OCI-LY1 (cell line): ENCODE measurements around the gene COA6.

Experiments used
- H2AFZ ChIP-seq: fragments of 200-600 bp; sonication (generic), shearing (Covaris generic); 2 replicates; pipeline ENCODE4 v1.6.0; 2014; ENCODE audit warnings: antibody characterized with exemption, mild to moderate bottlenecking, low read length
- H3F3A ChIP-seq: fragments of 200-600 bp; sonication (generic), shearing (Covaris generic); 2 replicates; pipeline ENCODE4 v1.6.0; 2014; ENCODE audit warnings: mild to moderate bottlenecking, antibody characterized with exemption, low read length, moderate library complexity; ENCODE audit not compliant: insufficient read depth
- H3K27ac ChIP-seq: fragments of 200-600 bp; sonication (generic); 2 replicates; pipeline ENCODE4 v1.5.1; 2014; ENCODE audit warnings: low read length, mixed run types, mild to moderate bottlenecking, low read depth; ENCODE audit not compliant: poor library complexity, severe bottlenecking
- H3K27me3 ChIP-seq: fragments of 200-600 bp; sonication (generic); 2 replicates; pipeline ENCODE4 v1.6.0; 2014; ENCODE audit warnings: antibody characterized with exemption, mild to moderate bottlenecking, low read length, moderate library complexity; ENCODE audit not compliant: insufficient read depth
- H3K36me3 ChIP-seq: fragments of 200-600 bp; sonication (generic); 2 replicates; pipeline ENCODE4 v1.6.1; 2014; ENCODE audit warnings: mild to moderate bottlenecking, antibody characterized with exemption, low read length, moderate library complexity, mixed read lengths; ENCODE audit not compliant: insufficient read depth
- H3K4me1 ChIP-seq: fragments of 200-600 bp; sonication (generic); 2 replicates; pipeline ENCODE4 v1.5.1; 2014; ENCODE audit warnings: mild to moderate bottlenecking, low read length, moderate library complexity; ENCODE audit not compliant: insufficient read depth, severe bottlenecking
- H3K4me2 ChIP-seq: fragments of 200-600 bp; sonication (generic), shearing (Covaris generic); 2 replicates; pipeline ENCODE4 v1.6.1; 2014; ENCODE audit warnings: low read length
- H3K4me3 ChIP-seq: fragments of 200-600 bp; sonication (generic); 2 replicates; pipeline ENCODE4 v1.5.1; 2014; ENCODE audit warnings: low read length, low read depth, mild to moderate bottlenecking, mixed read lengths; ENCODE audit not compliant: poor library complexity, severe bottlenecking
- H3K79me2 ChIP-seq: fragments of 200-600 bp; shearing (Covaris generic); 2 replicates; pipeline ENCODE4 v1.6.1; 2016; ENCODE audit warnings: mixed run types, low read length, mixed read lengths; ENCODE audit not compliant: insufficient read depth
- H3K9ac ChIP-seq: fragments of 200-600 bp; sonication (generic), shearing (Covaris generic); 2 replicates; pipeline ENCODE4 v1.6.1; 2014; ENCODE audit warnings: mild to moderate bottlenecking, low read length, mixed read lengths
- H3K9me2 ChIP-seq: fragments of 200-600 bp; sonication (generic), shearing (Covaris generic); 2 replicates; pipeline ENCODE4 v1.6.1; 2014; ENCODE audit warnings: low read depth, mild to moderate bottlenecking, low read length, mixed read lengths
- H3K9me3 ChIP-seq: fragments of 200-600 bp; shearing (Covaris generic); 2 replicates; pipeline ENCODE4 v1.6.1; 2014; ENCODE audit warnings: low read length, mixed read lengths
- H4K20me1 ChIP-seq: fragments of 200-600 bp; sonication (generic), shearing (Covaris generic); 2 replicates; pipeline ENCODE4 v1.6.0; 2016; ENCODE audit warnings: mild to moderate bottlenecking, low read length; ENCODE audit not compliant: insufficient read depth
- EZH2 ChIP-seq: fragments of 200-600 bp; sonication (generic), shearing (Covaris generic); IDR thresholded peaks from 2 replicates; pipeline ENCODE4 v1.8.0; 2017; ENCODE audit warnings: borderline replicate concordance, mixed run types, mild to moderate bottlenecking, antibody characterized with exemption, low read length, moderate library complexity, mixed read lengths
- TF ChIP-seq, protein P1 (sequence below): fragments of 200-600 bp; sonication (generic), shearing (Covaris generic); IDR thresholded peaks from 2 replicates; pipeline ENCODE4 v1.5.1; 2017; ENCODE audit warnings: mild to moderate bottlenecking, antibody characterized with exemption, low read length, moderate library complexity, mixed read lengths

Gene COA6

GRCh38 chr1:234396092-234396491, 22.8 kb downstream of the COA6 start:
- Histone ChIP-seq H3K4me1 (peaks cover 26% of the 10 kb centered on the region), H2AFZ (no peak overlapping the region), H3K4me2 (no peak overlapping the region), H3K27me3 (no peaks in the 10 kb centered on the region), H4K20me1 (no peaks in the 10 kb centered on the region), H3K9ac (no peak overlapping the region), H3F3A (no peaks in the 10 kb centered on the region; the same call in 1 of the 2 replicates), H3K79me2 (no peaks in the 10 kb centered on the region), H3K27ac (no peak overlapping the region), H3K9me2 (no peaks in the 10 kb centered on the region), H3K9me3 (no peaks in the 10 kb centered on the region), H3K36me3 (peaks cover 21% of the 10 kb centered on the region; the same call in 1 of the 2 replicates), H3K4me3 (no peak overlapping the region)
- TF ChIP-seq, protein P1, sequence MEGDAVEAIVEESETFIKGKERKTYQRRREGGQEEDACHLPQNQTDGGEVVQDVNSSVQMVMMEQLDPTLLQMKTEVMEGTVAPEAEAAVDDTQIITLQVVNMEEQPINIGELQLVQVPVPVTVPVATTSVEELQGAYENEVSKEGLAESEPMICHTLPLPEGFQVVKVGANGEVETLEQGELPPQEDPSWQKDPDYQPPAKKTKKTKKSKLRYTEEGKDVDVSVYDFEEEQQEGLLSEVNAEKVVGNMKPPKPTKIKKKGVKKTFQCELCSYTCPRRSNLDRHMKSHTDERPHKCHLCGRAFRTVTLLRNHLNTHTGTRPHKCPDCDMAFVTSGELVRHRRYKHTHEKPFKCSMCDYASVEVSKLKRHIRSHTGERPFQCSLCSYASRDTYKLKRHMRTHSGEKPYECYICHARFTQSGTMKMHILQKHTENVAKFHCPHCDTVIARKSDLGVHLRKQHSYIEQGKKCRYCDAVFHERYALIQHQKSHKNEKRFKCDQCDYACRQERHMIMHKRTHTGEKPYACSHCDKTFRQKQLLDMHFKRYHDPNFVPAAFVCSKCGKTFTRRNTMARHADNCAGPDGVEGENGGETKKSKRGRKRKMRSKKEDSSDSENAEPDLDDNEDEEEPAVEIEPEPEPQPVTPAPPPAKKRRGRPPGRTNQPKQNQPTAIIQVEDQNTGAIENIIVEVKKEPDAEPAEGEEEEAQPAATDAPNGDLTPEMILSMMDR = no peak
- no peak for TF ChIP-seq EZH2

- Histone ChIP-seq H3K36me3 (peaks cover 14% of the 10 kb centered on the region; the same call in 1 of the 2 replicates), H3K9ac (no peak overlapping the region), H2AFZ (no peak overlapping the region), H4K20me1 (no peaks in the 10 kb centered on the region), H3K9me3 (no peaks in the 10 kb centered on the region), H3K4me3 (no peak overlapping the region), H3K9me2 (no peaks in the 10 kb centered on the region), H3F3A (no peaks in the 10 kb centered on the region; the same call in 1 of the 2 replicates), H3K4me2 (no peak overlapping the region), H3K4me1 (peaks cover 27% of the 10 kb centered on the region), H3K79me2 (no peaks in the 10 kb centered on the region), H3K27ac (no peak overlapping the region), H3K27me3 (no peaks in the 10 kb centered on the region)
- TF ChIP-seq, protein P1 = no peak
- TF ChIP-seq EZH2 = no peak
These were observed 23.6 kb downstream of the COA6 start for GRCh38 chr1:234396871-234397270.

- H3K4me2 ChIP-seq = no peak overlapping the region
- H4K20me1 ChIP-seq = no peaks in the 10 kb centered on the region
- H3F3A ChIP-seq = no peaks in the 10 kb centered on the region; the same call in 1 of the 2 replicates
- H3K4me1 ChIP-seq = peaks cover 27% of the 10 kb centered on the region
- no peak overlapping the region for H3K9ac ChIP-seq
- H3K4me3 ChIP-seq = no peak overlapping the region
- TF ChIP-seq, protein P1 = no peak
- no peak for TF ChIP-seq EZH2
- no peak overlapping the region for H2AFZ ChIP-seq
- no peaks in the 10 kb centered on the region for H3K9me3 ChIP-seq
- no peak overlapping the region for H3K27ac ChIP-seq
- H3K36me3 ChIP-seq = peaks cover 8% of the 10 kb centered on the region; the same call in 1 of the 2 replicates
- no peaks in the 10 kb centered on the region for H3K79me2 ChIP-seq
- no peaks in the 10 kb centered on the region for H3K9me2 ChIP-seq
- H3K27me3 ChIP-seq = no peaks in the 10 kb centered on the region
These were observed 24.5 kb downstream of the COA6 start for GRCh38 chr1:234397732-234398131.
